ENCODE measurements around the gene ARHGDIA.
"Not testable (repeated sequence)": the region's sequence is repeated elsewhere in the genome, so short reads cannot be mapped to it uniquely, and the experiment has no call there.

Gene ARHGDIA

DNA sequence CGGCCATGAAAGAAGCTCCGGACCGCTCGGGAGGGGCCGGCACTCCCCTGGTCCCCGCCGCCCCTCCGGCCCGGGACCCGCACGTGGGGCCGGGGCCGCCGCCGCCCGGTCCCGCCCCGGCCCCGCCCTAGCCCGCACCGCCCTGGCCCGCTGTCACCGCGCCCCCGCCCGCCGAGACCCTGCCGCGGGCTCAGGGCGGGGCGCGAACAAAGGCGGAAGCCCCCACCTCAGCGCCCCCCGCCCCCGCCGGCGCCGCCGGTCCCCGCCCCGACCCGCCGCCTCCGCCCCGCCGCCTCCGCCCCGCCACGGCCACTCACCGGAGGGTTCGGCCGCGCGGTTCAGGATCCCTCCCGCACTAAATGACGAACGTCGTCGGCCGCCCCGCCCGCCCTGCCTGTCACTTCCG, at the start of gene ARHGDIA:
Gene ARHGDIA (minus strand): TSS at position 357 of the 406 bp plus-strand sequence. CDS start 1,407 bp downstream, outside the sequence.
- no peak for DNase-seq

- DNase-seq: no peak
Observed at GRCh38 chr17:81918832-81919545, 47.9 kb upstream of the ARHGDIA start.

DNA sequence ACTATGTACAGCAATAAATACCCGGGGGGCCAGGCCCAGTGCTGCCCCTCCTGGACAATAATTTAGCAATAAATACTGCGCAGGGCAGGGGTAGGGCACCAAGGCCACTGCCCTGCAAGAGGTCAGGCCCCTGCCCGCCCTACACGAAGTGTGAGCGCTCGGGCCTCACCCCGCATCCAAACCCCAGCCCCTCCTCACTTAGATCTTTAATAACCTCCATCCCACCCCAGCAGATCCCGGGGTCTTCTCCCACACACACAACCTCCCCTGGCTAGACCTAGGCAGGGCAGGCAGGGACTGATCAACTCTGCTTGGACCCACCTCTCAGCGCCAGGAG, 47.2 kb upstream of the ARHGDIA start:
- DNase-seq: not testable (repeated sequence)

- DNase-seq: peak; percentile 89
Observed at GRCh38 chr17:81917565-81918332, 46.6 kb upstream of the ARHGDIA start, which contains the start of gene SIRT7. Gene SIRT7, minus strand, starts transcription at chr17:81918176. Its CDS starts 45 bp downstream, at chr17:81918131.

- DNase-seq: no peak
Observed at GRCh38 chr17:81916234-81917001, 45.3 kb upstream of the ARHGDIA start.

DNA sequence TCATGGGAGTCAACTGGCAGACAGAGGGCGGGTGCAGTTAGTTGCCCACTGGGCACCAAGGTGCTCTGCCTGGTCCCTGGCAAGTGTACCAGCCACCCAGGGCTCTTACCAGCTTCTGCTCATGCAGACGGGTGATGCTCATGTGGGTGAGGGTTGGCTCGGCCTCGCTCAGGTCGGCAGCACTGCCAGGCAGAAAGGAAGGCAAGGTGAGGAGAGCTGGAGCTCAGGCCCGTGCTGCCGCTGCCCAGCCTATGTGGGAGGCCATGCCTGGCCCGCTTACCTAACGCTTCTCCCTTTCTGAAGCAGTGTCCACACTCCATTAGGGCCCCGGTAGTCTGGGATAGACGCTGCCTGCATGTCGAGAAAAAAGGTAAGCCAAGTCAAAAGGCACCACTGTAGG, 44.2 kb upstream of the ARHGDIA start:
- no peak for DNase-seq

GRCh38 chr17:81914103-81914850, 43.1 kb upstream of the ARHGDIA start:
- no peak for DNase-seq

- DNase-seq: no peak
Observed at GRCh38 chr17:81913394-81914102, 42.4 kb upstream of the ARHGDIA start.

GRCh38 chr17:81912441-81913309, 41.5 kb upstream of the ARHGDIA start:
- DNase-seq: no peak

DNA sequence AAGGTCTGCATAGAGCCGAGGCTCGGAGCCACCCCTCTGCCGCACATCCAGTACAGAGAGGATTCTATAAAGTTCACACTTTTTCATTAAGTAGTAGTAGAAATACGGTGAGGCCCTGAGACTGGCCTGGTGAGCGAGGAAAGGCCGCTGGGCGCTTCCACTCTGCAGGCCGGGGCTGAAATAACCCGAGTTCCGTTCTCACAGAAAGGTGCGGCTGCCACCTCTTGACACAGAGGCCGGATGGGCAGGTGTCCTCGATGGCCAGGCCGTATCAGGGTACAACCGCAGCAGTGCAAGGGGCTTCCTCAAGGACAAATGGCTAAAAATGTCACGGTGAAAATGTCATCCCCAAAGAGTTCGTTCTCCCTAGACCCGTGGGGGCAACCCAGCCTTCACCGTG, 40.8 kb upstream of the ARHGDIA start:
- no peak for DNase-seq

DNA sequence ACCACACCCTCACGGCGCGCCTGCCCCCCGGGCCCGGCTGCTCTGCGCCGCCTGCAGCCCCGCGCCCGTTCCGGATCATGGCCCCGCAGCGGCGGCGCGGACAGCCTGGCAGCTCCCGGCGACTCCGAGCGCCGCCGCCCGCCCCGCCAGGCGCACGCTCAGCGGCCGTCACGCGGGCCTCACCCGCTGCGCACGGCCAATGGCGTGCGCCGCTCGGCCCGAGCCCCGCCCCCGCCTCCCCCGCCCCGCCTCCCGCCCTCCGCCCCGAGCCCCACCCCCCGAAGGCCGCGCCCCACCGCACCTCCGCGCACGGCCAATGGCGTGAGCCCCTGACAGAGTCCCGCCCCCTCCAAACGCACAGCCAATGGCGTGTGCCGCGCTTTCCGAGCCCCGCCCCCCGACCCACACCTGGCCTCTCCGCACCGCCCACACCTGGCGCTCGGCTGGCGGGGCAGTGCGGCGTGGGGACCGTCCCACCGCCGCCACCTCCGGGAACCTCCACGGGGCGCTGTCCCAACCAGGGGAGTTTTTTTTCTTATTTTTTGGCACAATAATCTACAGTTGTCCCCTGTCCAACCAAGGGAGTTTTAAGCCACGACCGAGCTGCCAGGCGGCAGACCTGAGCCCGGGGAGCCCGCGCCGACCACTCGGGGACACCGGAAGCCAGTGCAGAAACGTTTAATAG, 40.3 kb upstream of the ARHGDIA start, which contains the start of gene PCYT2:
Gene PCYT2 (minus strand): TSS at position 123 of the 685 bp plus-strand sequence. CDS start 44 bp downstream, at position 79.
- peak; percentile 93 to 95 for DNase-seq

GRCh38 chr17:81910840-81911276, 39.7 kb upstream of the ARHGDIA start:
- no peak for DNase-seq

GRCh38 chr17:81909966-81910839, 39.1 kb upstream of the ARHGDIA start:
- DNase-seq: no peak

- DNase-seq: no peak
Observed at GRCh38 chr17:81909231-81909630, 38.1 kb upstream of the ARHGDIA start.

DNA sequence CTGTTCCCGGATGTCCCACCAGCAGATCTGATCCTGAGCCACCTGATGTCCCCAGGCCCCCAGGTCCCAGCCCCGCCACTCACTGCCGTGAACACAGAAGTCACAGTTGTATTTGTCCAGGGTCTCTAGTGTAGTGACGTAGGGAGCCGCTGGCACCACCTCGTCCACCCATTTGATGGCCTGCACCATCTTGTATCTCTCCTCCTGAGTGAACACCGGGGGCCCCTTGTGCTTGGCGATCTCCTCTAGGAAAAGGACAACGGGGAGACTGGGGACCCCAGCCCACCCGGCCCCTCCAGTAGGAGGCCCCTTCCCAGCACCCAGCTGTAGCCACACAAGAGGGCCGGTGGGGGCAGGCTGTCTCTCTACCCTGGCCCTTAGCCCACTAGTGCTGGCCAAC, 37.7 kb upstream of the ARHGDIA start:
- DNase-seq: no peak

DNA sequence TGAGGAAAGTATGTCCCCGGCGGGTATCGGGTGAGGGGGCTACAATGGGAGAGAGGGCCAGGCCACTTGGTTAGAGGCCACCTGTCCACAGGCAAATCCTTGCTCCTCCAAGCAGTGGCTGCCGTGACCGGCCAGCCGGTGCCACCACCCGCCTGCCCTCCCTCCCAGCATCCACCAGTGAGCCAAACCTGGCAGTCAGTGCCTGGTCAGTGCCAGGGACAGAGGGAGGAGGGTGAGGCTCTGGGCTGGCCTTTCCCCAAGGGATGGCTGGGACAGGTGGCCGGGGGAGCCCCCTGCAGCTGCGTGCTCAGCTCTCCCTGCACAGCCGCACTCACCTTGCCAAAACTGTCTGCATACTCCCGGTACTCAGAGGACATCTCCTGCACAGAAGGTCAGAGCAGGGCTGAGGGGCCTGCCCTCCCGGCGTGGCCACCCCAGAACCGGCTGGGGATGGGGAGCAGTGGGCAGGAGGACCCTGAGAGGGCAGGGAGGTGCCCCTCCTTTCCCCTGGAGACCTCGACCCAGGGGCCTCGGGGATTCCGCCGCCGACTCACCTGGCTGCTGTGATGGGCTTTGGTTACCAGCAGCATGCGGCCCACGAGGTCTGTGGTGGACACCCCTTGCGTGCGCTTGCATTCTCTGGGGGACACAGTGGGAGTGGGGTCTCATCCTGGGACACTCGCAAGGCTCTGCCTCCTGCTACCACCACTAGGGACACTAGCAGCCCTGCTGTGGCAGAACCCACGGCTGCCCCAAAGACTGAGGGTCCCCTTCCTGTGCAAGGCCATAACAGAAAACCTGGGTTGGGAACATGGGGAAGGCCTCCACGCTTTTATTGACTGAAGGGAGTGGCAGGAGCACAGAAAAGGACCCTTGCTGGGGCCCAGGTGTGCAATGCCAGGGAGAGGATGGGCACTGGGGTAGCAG, 36.3 kb upstream of the ARHGDIA start:
- no peak for DNase-seq

DNA sequence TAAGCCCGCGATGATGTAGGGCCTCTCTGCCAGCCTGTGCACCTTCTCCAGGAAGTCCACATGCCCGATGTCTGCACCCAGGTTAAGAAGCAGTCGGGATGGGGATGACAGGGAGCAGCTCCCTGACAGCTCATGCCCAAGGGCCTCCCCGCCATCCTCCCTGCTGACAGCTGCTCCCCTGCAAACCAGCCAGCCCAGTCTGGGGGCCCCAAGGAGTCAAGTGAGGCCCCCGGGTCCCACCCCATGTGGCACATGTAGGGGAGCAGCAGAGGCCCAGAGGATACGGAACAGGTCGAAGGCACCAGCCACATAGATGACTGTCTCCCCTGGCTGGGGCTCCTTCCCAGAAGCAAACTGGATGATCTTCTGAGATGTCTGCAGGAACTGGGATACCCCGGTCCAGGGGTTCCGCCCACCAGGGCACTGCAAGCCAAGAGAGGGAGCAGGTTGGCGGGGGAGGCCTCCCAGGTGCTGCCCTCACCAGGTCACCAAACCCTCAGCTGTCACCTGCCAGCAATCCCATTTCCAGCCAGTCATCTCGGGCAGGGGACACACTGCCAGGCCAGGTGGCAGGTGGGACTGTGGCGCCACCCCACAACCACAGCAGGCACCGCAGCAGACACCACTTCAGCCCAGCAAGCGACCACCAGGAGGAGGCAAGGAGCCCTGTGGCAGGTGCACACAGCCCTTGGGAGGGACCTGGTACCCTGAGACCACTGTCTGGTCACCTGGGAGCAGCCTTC, 35.5 kb upstream of the ARHGDIA start:
- no peak for DNase-seq
